Cortex of kidney (tissue), 1 donor: ENCODE data around the gene MT1X.
"Not testable (repeated sequence)": the region's sequence is repeated elsewhere in the genome, so short reads cannot be mapped to it uniquely, and the experiment has no call there.

ENCODE experiments used
- DNase-seq: peaks from one replicate; lab custom pipeline; 2025; lab: John Stamatoyannopoulos, UW

The MT1X gene

DNA sequence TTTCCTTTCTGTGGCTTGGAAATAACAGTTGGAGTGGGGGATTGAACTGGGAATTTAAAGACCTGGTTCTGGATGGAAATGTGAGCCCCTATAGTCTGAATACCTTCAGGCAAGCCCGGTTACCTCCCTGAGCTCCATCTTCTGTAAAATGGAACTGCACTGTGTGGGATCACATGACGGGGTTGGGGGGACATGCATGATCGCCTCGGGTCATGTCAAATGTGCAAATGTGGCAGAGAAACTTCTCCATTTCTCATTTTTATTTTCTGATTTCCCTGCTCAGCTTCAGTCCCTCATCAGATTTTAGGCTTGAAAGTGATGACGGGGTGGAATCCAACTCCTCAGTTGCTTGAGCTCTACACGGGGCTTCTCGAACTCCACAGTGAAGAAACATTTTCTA lies 29.1 kb upstream of the MT1X start:
- no peak for DNase-seq

DNA sequence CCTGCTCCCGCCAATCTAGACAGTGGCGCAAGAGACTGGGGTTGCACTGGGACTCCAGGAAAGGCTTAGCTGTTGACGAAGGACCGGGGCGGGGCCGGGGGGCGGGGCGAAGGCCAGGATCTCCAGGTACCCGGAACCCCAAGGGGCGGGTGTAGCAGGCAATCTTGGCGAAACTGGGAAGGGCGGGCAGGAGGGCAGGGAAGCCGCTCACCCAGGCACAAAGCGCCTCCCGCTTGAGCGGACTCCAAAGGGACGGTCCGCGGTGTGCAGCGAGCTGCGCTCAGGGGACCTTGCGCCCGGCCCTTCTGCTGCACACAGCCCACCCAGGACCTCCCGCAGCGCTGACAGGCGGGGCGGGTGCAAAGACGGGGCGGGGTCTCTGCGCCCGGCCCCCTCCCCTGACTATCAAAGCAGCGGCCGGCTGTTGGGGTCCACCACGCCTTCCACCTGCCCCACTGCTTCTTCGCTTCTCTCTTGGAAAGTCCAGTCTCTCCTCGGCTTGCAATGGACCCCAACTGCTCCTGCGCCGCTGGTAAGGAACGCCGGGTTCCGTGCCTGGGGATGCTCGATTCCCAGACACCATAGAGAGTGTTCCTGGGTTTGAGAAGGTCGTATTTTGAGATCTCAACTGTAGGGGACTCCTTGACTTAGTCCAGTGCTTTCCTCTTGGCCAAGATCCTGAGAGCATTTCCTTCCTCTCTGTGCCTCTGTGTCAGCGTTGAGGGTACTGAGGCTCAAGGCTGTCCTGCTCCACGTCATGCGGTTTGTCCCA lies 24.5 kb upstream of the MT1X start, which contains the start of gene MT1F:
Gene MT1F (plus strand): TSS at position 405 of the 772 bp plus-strand sequence. CDS start 100 bp downstream, at position 505.
- DNase-seq = peak; percentile 25

DNA sequence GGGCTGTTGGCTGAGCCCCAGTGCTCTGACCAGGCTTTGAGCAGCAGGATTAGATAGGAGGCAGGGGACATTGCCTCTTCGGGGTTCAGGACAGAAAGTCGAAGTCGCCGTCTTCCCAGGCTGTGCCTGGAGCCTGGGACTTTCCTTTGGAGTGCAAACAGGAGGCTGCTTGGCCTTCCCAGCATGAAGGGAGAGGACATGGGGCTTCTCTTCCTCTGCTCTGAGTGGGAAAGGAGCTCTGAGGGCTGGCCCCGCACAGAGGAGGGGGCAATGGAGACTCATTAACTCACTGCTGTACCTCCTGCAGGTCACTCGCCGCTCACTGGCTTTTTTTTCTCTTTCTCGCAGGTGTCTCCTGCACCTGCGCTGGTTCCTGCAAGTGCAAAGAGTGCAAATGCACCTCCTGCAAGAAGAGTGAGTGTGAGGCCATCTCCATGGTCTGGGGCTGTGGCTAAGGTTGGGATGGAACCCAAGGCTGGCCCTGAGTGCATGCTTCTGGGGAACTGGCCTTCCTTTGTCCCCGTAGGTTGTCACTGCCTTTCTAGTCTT lies 23.9 kb upstream of the MT1X start:
- no peak for DNase-seq

DNA sequence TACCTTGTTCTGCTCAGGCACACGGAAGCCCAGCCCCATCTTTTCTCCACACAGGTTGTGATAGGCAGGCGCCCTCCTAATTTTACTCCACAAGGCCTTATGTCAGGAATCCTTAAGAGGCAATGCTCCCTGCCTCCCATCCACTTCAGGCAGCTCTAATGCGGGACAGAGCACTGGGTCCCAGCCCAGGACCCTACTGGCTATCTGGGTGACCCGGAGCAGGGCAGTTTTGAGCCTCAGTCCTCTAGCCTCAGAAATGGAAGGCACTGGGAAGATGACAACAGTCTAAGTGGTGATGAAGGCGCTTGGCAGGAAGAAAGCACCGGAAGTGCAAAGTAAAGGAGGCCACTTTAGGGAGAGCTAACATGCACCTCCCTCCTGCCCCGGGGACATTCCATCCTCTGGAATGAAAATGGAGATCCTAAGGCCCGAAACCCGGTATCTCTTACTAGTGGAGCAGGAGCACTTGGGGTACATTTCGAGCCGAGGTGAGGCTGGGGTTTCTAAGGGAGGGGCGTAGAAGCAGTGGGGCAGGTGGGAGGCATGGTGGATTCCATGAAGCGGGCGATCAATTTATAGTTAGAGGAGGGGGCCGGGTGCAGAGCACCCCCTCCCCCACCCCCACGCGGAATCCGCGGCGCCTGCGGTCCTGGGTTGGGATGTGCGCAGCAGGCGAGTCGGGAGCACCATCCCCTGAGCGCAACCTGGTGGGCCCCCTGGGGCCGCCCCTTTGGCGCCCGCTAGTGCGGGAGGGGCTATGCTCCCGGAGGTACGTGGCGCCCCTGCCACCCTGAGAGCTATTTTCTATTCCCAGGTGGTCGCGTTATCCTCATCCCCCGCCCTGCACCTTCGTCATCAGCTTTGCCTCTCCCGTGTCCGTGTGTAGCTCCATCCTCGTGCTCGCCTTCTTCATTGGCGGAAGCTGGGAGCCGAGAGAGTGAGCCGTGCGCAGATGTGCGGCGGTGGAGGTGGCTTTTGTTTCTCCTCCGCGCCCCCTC lies 19.6 kb upstream of the MT1X start:
- no peak for DNase-seq

- DNase-seq = no peak
Observed at GRCh38 chr16:56664506-56664905, 17.8 kb upstream of the MT1X start.

DNA sequence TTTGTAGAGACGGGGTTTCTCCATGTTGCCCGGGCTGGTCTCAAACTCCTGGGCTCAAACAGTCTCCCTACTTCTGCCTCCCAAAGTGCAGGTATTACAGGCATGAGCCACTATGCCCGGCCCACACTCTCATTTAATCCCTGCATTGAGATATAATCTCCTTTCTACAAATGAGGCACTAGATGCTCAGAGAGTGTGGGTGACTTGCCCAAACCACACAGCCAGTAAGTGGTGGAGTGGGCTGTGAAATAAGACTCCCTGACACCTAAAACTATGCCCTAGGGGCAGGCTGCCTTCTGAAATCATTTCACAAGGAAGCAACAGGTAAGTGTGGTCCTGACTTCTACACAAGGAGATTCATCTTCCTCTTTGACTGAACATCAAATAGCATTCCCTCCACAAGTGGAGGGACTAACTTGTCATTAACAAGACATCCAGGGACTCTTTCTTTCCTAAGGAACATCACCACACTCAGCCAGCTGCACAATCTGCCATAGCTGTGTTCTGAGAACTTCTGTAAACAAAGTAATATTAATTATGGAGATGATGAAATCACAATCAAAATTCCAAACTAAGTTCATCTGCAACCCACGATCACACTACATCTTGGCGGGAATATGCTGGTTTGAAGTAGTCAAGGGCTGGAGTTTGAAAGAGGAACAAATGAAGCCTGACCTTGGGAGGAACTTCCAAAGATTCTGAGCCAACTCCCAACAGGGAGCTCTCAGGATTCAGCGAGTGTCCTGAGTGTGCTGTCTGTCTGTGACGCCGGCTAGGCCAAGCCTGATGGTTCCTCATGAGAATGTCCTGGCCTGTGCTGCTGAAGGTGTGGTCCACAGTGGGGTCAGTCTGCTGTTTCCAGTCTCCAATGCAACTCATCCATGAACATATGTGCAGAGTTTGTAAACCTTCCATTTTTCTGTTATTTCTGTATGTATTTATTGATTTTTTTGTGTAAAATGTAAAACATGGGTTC lies 16.7 kb upstream of the MT1X start:
- DNase-seq = not testable (repeated sequence)

DNA sequence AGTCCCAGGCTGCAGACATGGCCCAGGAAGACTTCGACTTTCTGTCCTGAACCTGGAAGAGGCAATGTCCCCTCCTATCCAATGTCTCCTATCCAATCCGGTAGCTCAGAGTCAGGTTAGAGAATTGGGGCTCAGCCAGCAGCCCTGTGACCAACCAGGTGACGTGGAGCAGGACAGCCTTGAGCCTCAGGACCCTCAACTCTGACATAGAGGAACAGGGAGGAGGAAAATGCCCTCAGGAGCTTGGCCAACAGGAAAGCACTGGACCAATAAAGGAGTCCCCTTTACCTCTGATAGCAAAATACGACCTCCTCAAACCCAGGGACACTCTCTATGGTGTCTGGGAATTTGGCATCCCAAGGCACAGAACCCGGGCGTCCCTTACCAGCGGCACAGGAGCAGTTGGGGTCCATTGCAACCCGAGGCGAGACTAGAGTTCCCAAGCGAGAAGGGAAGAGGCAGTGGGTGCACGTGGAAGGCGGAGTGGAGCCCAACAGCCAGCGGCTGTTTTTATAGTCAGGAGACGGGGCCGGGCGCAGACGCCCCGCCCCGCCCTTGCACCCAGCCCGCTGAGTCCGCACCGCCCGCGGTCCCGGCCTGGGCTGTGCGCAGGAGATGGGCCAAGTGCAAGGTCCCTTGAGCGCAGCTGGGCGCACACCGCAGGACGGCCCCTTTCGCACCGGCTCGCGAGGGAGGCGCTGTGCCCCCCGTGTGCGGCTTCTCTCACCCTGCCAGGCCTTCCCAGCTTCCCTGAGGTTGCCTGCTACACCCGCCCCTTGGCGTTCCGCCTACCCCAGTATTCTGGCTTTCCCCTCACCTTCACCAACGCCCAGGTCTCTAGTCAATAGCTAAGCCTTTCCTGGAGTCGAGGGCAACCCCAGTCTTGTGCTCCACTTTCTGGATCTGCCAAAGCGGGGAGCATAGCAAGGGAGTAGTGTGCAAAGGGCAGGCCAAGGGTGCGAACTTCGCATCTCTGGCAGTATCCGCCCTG lies 14.4 kb upstream of the MT1X start, which contains the start of gene MT1G:
Gene MT1G (minus strand): TSS at position 485 of the 991 bp plus-strand sequence. CDS start 72 bp downstream, at position 413.
- no peak for DNase-seq

- no peak for DNase-seq
Observed at GRCh38 chr16:56669005-56669839, 13.0 kb upstream of the MT1X start, which contains the start of gene MT1H. TSS of gene MT1H (plus strand) at chr16:56669814. CDS start at chr16:56669885, 71 bp downstream.

DNA sequence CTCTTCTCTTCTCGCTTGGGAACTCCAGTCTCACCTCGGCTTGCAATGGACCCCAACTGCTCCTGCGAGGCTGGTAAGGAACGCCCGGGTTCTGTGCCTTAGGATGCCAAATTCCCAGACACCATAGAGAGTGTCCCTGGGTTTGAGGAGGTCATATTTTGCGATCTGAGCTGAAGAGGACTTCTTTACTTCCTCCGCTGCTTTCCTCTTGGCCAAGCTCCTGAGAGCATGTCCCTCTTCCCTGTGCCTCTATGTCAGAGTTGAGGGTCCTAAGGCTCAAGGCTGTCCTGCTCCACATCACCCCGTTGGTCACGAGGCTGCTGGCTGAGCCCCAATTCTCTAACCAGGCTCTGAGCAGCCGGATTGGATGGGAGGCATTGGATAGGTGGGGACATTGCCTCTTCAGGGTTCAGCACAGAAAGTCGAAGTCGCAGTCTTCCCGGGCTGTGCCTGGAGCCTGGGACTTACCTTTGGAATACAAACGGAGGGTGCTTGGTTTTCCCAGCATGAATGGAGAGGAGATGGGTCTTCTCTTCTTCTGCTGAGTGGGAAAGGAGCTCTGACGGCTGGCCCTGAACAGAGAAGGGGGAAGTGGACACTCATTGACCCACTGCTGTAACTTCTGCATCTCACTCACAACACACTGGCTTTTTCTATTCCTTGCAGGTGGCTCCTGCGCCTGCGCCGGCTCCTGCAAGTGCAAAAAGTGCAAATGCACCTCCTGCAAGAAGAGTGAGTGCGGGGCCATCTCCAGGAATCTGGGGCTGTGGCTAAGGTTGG lies 12.2 kb upstream of the MT1X start:
- DNase-seq = no peak

DNA sequence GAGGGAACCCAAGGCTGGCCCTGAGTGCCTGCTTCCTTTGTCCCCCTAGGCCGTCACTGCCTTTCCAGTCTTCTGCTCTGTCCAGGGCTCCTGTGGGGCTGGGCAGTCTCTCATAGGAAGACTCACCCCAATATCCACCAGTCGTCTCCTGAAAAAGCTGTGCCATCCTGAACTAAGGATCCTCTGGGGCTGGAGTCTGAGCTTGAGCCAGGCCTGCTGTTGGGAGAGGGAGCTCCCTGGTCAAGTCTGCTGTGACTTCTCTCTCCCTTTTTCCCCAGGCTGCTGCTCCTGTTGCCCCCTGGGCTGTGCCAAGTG lies 11.7 kb upstream of the MT1X start:
- no peak for DNase-seq

DNA sequence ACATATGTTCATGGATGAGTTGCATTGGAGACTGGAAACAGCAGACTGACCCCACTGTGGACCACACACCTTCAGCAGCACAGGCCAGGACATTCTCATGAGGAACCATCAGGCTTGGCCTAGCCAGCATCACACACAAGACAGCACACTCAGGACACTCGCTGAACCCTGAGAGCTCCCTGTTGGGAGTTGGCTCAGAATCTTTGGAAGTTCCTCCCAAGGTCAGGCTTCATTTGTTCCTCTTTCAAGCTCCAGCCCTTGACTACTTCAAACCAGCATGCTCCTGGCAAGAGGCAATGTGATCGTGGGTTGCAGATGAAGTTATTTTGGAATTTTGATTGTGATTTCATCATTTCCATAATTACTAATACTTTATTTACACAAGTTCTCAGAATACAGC lies 10.6 kb upstream of the MT1X start:
- DNase-seq = not testable (repeated sequence)

DNA sequence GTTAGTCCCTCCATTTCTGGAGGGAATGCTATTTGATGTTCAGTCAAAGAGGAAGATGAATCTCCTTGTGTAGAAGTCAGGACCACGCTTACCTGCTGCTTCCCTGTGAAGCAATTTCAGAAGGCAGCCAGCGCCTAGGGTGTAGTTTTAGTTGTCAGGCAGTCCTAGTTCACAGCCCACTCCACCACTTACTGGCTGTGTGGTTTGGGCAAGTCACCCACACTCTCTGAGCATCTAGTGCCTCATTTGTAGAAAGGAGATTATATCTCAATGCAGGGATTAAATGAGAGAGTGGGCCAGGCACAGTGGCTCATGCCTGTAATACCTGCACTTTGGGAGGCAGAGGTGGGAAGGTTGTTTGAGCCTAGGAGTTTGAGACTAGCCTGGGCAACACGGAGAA lies 10.1 kb upstream of the MT1X start:
- not testable (repeated sequence) for DNase-seq

DNA sequence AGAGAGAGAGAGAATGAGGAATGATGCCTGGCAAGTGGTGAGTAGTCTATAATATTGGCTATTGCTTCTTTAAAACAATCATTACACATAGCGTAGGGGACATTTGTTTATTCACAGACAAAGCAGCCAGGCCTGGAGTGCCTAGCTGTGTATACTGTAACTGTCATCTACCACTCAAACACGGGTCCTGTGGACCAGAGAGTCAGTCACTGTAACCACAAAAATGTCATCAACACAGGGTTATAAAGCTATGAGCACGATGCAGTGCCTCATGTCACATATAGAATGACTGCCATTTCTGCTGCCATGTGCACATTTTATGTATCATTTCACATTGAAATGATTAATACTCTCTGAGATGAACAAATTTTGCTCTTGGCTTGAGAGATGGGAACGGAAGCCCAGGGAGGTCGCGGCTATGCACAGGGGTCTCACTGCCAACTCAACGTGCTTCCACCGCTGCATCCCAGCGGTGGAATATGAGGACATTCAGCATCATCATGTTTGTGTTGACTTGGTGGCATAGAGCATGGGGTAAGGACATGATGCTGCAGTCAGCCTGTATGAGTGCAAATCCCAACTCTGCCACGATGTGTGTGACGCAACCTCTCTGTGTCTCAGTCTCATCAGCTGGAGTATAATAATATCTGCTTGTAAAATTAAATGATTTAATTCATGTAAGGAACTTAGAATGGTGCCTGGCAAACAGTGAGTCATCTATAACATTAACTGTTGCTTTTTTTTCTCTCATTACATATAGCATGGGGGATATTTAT lies 9.3 kb upstream of the MT1X start:
- no peak for DNase-seq

- DNase-seq = no peak
Observed at GRCh38 chr16:56673921-56674320, 8.3 kb upstream of the MT1X start.

DNA sequence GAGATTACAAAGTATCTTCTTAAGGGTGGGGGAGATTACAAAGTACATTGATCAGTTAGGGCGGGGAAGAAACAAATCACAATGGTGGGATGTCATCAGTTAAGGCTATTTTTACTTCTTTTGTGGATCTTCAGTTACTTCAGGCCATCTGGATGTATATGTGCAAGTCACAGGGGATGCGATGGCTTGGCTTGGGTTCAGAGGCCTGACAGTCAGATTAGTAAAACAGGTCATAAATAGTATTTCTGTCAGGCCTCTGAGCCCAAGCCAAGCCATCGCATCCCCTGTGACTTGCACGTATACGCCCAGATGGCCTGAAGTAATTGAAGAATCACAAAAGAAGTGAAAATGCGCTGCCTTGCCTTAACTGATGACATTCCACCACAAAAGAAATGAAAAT lies 7.7 kb upstream of the MT1X start:
- DNase-seq = not testable (repeated sequence)

DNA sequence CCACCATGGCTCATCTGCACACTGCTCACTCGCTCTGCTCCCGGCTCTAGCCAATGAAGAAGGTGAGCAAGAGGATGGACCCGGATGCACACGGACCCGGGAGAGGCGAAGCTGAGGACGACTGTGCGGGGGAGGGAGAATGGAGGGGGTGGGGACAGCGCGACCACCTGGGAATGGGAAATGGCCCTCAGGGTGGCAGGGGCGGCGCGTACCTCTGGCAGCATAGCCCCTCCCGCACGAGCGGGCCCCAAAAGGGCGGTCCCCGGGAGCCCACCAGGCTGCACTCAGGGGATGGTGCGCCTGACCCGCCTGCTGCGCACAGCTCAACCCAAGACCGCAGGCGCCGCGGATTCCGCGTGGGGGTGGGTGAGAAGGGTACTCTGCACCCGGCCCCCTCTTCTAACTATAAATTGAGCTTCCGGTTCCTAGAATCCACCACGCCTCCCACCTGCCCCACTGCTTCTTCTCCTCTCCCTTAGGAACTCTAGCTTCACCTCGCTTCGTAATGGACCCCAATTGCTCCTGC lies 6.5 kb upstream of the MT1X start:
- DNase-seq = no peak

DNA sequence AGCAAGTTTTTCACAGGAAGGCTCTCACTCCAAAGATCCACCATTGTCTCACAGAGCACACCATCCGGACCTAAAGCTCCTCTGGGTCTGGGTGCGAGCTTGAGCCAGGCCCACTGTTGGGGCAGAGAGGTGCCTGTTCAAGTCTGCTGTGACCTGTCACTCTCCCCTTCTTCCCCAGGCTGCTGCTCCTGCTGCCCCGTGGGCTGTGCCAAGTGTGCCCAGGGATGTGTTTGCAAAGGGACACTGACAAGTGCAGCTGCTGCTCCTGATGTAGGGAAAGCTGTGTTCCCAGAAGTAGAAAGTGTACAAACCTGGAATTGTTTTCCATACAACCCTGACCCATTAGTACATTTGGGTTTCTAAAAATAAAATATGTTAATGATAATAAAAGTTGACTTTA lies 4.8 kb upstream of the MT1X start:
- no peak for DNase-seq
